Omental fat pad (tissue), 4 donors: Measurements from ENCODE around the gene BCL7C. TPM values are rescaled to one million over a fixed set of nuclear protein-coding genes. Genes with fewer than 3 reads are reported as not detected.
"Not testable (repeated sequence)": the region's sequence is repeated elsewhere in the genome, so short reads cannot be mapped to it uniquely, and the experiment has no call there.

Source experiments
- ATAC-seq: fragments of 150-250 bp; one replicate; pipeline ENCODE4 v1.9.1; 2016; ENCODE audit warnings: mild to moderate bottlenecking, moderate library complexity; ENCODE audit not compliant: low FRiP score
- DNase-seq: peaks from one replicate; pipeline ENCODE4 v3.0.0-alpha.2; 2019; ENCODE audit warnings: low spot score
- total RNA-seq, 4 donors: library from RNA; depleted of rRNA; stranded (reverse); fragments of >200 nt; gene quantifications; one replicate each; pipeline ENCODE4 v1.1.0, GENCODE V29; 2016
- TF ChIP-seq, protein P1 (sequence below), 3 donors: fragments of 450-650 bp; IDR thresholded peaks; one replicate each; pipeline ENCODE4 v1.5.1; 2016 to 2017; ENCODE audit warnings: antibody characterized with exemption in 3 of 3, mild to moderate bottlenecking in 3 of 3, moderate library complexity in 2 of 3

Gene BCL7C
- total RNA-seq, 4 donors from 2014 or later, result 17.4 to 37.0 (median 22.2) TPM

DNA sequence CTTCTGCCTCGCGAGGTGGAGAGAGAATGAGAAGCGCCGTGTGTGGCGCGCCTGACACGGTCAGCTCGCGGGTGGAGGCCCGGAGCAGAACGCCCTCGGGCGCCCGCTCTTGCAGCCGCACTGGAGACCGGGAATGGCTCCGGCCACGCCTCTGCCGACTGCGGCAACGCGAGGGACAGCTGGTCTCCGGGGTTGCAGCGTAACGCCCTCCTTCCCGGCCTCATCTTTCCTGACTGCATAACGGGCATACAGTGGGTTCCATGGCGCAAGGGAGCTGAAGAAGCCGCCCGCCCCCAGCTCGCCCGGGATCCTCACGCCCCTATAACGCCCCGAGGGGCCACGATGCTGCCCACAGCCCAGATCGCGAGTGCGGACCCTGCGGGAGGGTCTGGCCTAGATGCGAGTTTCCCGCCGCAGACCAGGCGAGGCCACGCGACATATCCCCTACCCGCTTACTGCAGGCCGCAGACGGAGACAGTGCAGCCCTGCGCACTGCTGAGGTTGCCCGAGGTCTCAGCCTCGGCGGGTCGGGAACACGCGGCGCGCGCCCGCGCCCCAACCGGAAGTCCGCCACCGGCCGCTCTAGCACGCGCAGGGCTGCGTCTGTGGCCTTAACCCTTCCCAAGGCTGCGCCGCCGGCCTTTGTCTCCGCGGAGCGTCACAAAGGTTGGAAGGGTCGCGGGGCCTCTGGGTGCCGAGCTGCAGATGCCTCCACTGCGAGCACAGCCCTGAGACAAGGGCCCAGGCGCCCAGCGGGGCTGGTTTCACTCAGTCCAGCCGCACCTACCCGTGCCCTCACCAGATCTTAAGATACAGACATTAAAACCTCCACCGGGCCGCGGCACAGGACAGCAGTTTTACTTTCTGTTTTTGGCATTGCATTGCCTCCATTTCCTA lies 18.8 kb downstream of the BCL7C start:
- ATAC-seq, result peak; percentile 98
- TF ChIP-seq, protein P1, sequence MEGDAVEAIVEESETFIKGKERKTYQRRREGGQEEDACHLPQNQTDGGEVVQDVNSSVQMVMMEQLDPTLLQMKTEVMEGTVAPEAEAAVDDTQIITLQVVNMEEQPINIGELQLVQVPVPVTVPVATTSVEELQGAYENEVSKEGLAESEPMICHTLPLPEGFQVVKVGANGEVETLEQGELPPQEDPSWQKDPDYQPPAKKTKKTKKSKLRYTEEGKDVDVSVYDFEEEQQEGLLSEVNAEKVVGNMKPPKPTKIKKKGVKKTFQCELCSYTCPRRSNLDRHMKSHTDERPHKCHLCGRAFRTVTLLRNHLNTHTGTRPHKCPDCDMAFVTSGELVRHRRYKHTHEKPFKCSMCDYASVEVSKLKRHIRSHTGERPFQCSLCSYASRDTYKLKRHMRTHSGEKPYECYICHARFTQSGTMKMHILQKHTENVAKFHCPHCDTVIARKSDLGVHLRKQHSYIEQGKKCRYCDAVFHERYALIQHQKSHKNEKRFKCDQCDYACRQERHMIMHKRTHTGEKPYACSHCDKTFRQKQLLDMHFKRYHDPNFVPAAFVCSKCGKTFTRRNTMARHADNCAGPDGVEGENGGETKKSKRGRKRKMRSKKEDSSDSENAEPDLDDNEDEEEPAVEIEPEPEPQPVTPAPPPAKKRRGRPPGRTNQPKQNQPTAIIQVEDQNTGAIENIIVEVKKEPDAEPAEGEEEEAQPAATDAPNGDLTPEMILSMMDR (IDR thresholded peaks at IDR 0.05), result no peak
- peak; percentile 48 for DNase-seq

- DNase-seq (no peak), ATAC-seq (no peak)
- TF ChIP-seq, protein P1 (IDR thresholded peaks at IDR 0.05), result no peak
These were observed 19.5 kb downstream of the BCL7C start for GRCh38 chr16:30874244-30874820.

GRCh38 chr16:30870904-30871303 lies 23.0 kb downstream of the BCL7C start:
- ATAC-seq, result no peak
- no peak for DNase-seq
- TF ChIP-seq, protein P1 (IDR thresholded peaks at IDR 0.05), result no peak

DNA sequence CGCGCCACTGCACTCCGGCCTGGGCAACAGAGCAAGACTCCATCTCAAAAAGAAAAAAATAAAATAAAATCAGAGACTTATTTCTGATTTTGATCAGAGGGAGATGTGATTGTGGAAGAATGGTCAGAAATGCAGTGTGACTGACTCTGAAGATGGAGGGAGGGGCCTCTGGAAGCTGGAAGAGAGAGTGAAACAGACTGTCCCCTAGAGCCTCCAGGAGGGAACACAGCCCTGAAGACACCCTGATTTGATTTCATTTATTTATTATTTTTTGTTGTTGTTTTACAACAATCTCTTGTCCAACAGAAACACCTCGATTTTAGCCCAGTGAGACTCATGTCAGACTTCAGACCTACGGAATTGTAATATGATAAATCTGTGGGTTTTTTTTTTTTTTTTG lies 26.1 kb downstream of the BCL7C start:
- DNase-seq (no peak), ATAC-seq (no peak)
- TF ChIP-seq, protein P1 (IDR thresholded peaks at IDR 0.05), result no peak

GRCh38 chr16:30866031-30866430 lies 27.8 kb downstream of the BCL7C start:
- ATAC-seq (no peak), DNase-seq (no peak)
- TF ChIP-seq, protein P1 (IDR thresholded peaks at IDR 0.05), result no peak

DNA sequence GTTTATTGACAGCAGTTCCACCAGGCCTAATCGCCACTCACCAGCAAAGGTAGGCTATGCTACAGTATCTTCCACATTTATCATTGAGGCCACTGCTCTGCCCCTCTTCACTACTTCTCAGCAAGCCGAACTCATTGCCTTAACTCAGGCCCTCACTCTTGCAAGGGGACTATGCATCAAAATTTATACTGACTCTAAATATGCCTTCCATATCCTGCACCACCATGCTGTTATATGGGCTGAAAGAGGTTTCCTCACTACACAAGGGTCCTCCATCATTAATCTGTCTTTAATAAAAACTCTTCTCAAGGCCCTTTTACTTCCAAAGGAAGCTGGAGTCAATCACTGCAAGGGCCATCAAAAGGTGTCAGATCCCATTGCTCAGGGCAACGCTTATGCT lies 30.7 kb downstream of the BCL7C start:
- ATAC-seq, DNase-seq: not testable (repeated sequence)

DNA sequence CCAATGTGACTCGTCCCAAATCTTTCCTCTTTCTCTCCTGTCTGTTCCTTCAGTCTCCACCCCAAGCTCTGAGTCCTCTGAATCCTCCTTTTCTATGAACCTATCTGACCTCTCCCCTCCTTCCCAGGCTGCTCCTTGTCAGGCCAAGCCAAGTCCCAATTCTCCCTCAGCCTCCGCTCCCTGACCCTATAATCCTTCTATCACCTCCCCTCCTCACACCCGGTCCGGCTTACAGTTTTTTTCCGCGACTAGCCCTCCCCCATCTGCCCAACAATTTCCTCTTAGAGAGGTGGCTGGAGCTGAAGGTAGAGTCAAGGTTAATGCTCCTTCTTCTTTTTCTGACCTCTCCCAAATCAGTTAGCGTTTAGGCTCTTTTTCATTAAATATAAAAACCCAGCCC lies 33.1 kb downstream of the BCL7C start:
- ATAC-seq, result not testable (repeated sequence)

GRCh38 chr16:30858829-30859423 lies 35.0 kb downstream of the BCL7C start:
- TF ChIP-seq, protein P1 (IDR thresholded peaks at IDR 0.05), result no peak
- no peak for DNase-seq
- no peak for ATAC-seq

More for the DNA sequence above, 33.1 kb downstream of the BCL7C start:
- not testable (repeated sequence) for DNase-seq
